ENCODE measurements around the gene RTKN.

- TF ChIP-seq POLR2A (IDR thresholded peaks at IDR 0.05; ENCODE audit: low read length) (no peak), CTCF (IDR thresholded peaks at IDR 0.05) (no peak), EHMT2 (IDR thresholded peaks at IDR 0.05; ENCODE audit: low read depth) (no peak), CHD4 (IDR thresholded peaks at IDR 0.05; ENCODE audit: borderline replicate concordance) (no peak), KDM5A (IDR thresholded peaks at IDR 0.05) (no peak), RAD21 (conservative IDR thresholded peaks at IDR 0.05 in 1 of 2, IDR thresholded peaks at IDR 0.05 in 1 of 2) (no peak), JUNB (IDR thresholded peaks at IDR 0.05) (no peak), REST (IDR thresholded peaks at IDR 0.05) (no peak)
Measured at GRCh38 chr2:74424139-74424992, 17.4 kb downstream of the RTKN start.

Measured in A549 (cell line).